ENCODE data around the gene FUT2.
"Not testable (repeated sequence)": the region's sequence is repeated elsewhere in the genome, so short reads cannot be mapped to it uniquely, and the experiment has no call there.

FUT2 gene

GRCh38 chr19:48671446-48671995 lies 24.2 kb upstream of the FUT2 start:
- DNase-seq: no peak

GRCh38 chr19:48672994-48673393 lies 22.8 kb upstream of the FUT2 start, which contains the start of gene NTN5:
Gene NTN5 (minus strand): TSS chr19:48673017. CDS start chr19:48670986, 2,031 bp downstream.
- no peak for DNase-seq

- DNase-seq: no peak
Observed at GRCh38 chr19:48673436-48674100, 22.2 kb upstream of the FUT2 start.

GRCh38 chr19:48674216-48674809 lies 21.5 kb upstream of the FUT2 start:
- DNase-seq: no peak

- peak; percentile 87 for DNase-seq
Observed at GRCh38 chr19:48674921-48675824, 20.6 kb upstream of the FUT2 start.

GRCh38 chr19:48676487-48676886 lies 19.3 kb upstream of the FUT2 start:
- no peak for DNase-seq

- no peak for DNase-seq
Observed at GRCh38 chr19:48676887-48677286, 18.9 kb upstream of the FUT2 start.

GRCh38 chr19:48678201-48678600 lies 17.6 kb upstream of the FUT2 start:
- no peak for DNase-seq

GRCh38 chr19:48680006-48680405 lies 15.8 kb upstream of the FUT2 start:
- DNase-seq: not testable (repeated sequence)

GRCh38 chr19:48680436-48681126 lies 15.2 kb upstream of the FUT2 start:
- no peak for DNase-seq

GRCh38 chr19:48681127-48681470 lies 14.7 kb upstream of the FUT2 start:
- peak; percentile 73 for DNase-seq

GRCh38 chr19:48683349-48683748 lies 12.4 kb upstream of the FUT2 start:
- DNase-seq: peak; percentile 10

GRCh38 chr19:48685583-48685982 lies 10.2 kb upstream of the FUT2 start:
- DNase-seq: no peak

GRCh38 chr19:48686088-48686487 lies 9.7 kb upstream of the FUT2 start:
- no peak for DNase-seq

- not testable (repeated sequence) for DNase-seq
Observed at GRCh38 chr19:48686637-48687036, 9.1 kb upstream of the FUT2 start.

- DNase-seq: no peak
Observed at GRCh38 chr19:48687776-48688175, 8.0 kb upstream of the FUT2 start.

- no peak for DNase-seq
Observed at GRCh38 chr19:48689449-48689848, 6.3 kb upstream of the FUT2 start.

- DNase-seq: not testable (repeated sequence)
Observed at GRCh38 chr19:48693629-48694028, 2.1 kb upstream of the FUT2 start.

GRCh38 chr19:48696353-48697010 lies 711 bp downstream of the FUT2 start:
- no peak for DNase-seq

GRCh38 chr19:48698046-48698445 lies 2.3 kb downstream of the FUT2 start:
- DNase-seq: no peak

GRCh38 chr19:48702701-48703100 lies 6.9 kb downstream of the FUT2 start:
- no peak for DNase-seq

GRCh38 chr19:48703316-48703715 lies 7.5 kb downstream of the FUT2 start:
- DNase-seq: no peak
